Prostate gland (tissue), 2 donors: Measurements from ENCODE around the gene FUBP3.

Experiments
- POLR2AphosphoS5 ChIP-seq: sonication (generic); formaldehyde crosslinking; IDR thresholded peaks from one replicate; pipeline ENCODE4 v1.6.1; 2017; ENCODE audit warnings: antibody characterized with exemption
- TF ChIP-seq, protein P1 (sequence below), 4 experiments: fragments of 200-600 bp in 2 of 4; fragments of 450-650 bp in 2 of 4; sonication (generic) in 2 of 4; IDR thresholded peaks; 1 replicate in 3 of 4; 2 replicates in 1 of 4; pipeline ENCODE4 v1.5.1; 2016 to 2019; ENCODE audit warnings: antibody characterized with exemption in 4 of 4, mild to moderate bottlenecking in 2 of 4, moderate library complexity in 2 of 4

DNA sequence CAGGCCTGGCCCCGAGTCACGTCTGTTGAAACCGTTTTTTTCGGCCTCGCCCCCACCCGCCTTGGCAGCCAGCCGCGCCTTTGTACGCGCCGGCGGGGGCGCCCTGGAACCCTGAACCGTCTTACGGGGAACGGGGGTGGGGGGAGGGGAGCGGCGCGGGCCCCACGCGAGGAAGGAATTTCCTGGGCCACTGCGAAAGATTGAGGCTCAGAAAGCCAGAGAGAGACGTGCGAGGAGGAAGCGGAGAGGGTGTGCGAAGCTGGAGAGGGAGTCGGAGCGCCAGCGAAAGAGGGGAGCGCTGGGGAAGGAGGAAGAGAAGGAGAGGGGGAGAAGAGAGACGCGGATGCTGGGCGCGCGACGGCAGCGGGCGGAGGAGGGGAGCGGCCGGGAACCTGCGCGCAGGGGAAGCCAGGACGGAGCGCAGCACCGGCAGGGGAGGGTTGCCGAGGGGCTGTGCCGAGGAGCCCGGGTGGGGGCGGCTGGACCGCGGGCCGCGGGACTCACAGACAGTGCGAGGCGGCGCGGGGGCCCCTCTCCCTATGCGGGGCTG, 80.4 kb downstream of the FUBP3 start:
- TF ChIP-seq, protein P1, sequence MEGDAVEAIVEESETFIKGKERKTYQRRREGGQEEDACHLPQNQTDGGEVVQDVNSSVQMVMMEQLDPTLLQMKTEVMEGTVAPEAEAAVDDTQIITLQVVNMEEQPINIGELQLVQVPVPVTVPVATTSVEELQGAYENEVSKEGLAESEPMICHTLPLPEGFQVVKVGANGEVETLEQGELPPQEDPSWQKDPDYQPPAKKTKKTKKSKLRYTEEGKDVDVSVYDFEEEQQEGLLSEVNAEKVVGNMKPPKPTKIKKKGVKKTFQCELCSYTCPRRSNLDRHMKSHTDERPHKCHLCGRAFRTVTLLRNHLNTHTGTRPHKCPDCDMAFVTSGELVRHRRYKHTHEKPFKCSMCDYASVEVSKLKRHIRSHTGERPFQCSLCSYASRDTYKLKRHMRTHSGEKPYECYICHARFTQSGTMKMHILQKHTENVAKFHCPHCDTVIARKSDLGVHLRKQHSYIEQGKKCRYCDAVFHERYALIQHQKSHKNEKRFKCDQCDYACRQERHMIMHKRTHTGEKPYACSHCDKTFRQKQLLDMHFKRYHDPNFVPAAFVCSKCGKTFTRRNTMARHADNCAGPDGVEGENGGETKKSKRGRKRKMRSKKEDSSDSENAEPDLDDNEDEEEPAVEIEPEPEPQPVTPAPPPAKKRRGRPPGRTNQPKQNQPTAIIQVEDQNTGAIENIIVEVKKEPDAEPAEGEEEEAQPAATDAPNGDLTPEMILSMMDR (IDR thresholded peaks at IDR 0.05), result no peak
- no peak for TF ChIP-seq POLR2AphosphoS5
